Endothelial cell of umbilical vein (primary cell): ENCODE measurements around the gene FOXJ2. TPM values are rescaled to one million over a fixed set of nuclear protein-coding genes. Genes with fewer than 3 reads are reported as not detected.

Experiments used
- BruUV-seq: library from RNA; stranded (reverse); fragments of 400-500 nt; replicated peaks from 2 replicates; lab custom pipeline; 2021; lab: Mats Ljungman, UMichigan
- CTCF ChIA-PET: fragments of 300-600, 350-600 bp; sonication (Branson Sonifier 250); formaldehyde crosslinking; loops from one replicate; lab custom pipeline; 2021; ENCODE audit warnings: antibody characterized with exemption, inconsistent platforms; lab: Charles Lee
- POLR2A ChIA-PET: fragments of 300-600, 350-600 bp; sonication (Branson Sonifier 250); formaldehyde crosslinking; loops from one replicate; lab custom pipeline; 2021; ENCODE audit warnings: antibody characterized with exemption, inconsistent platforms; lab: Charles Lee
- DNase-seq: peaks from one replicate; pipeline ENCODE4 v3.0.0-alpha.2; 2011; ENCODE audit warnings: low read depth, low spot score
- FAIRE-seq: peaks from 2 replicates; lab custom pipeline; 2011; peaks lifted over from hg19 to GRCh38; lab: Jason Lieb, UNC
- H2AFZ ChIP-seq: 2 replicates; pipeline ENCODE4 v1.6.0; 2012; ENCODE audit warnings: low read depth, low read length, control low read depth, inconsistent platforms
- H3K27ac ChIP-seq: 2 replicates; pipeline ENCODE4 v1.5.1; 2011; ENCODE audit warnings: low read depth, mild to moderate bottlenecking, control low read depth, low read length, moderate library complexity; ENCODE audit not compliant: insufficient read depth
- H3K27me3 ChIP-seq, 2 experiments: 2 replicates each; pipeline versions ENCODE4 v1.6.0 to v1.6.1; 2011; ENCODE audit warnings: low read length in 2 of 2, mixed read lengths in 1 of 2; ENCODE audit not compliant: control insufficient read depth in 2 of 2, insufficient read depth in 2 of 2
- H3K36me3 ChIP-seq, 2 experiments: 2 replicates in 1 of 2; 3 replicates in 1 of 2; pipeline ENCODE4 v1.5.1; 2011; ENCODE audit warnings: low read length in 2 of 2, mild to moderate bottlenecking in 1 of 2, moderate library complexity in 1 of 2; ENCODE audit not compliant: control insufficient read depth in 2 of 2, insufficient read depth in 2 of 2; ENCODE audit errors: extremely low read depth in 1 of 2
- H3K4me1 ChIP-seq: 3 replicates; pipeline ENCODE4 v1.5.1; 2011; ENCODE audit warnings: mild to moderate bottlenecking, low read length; ENCODE audit not compliant: control insufficient read depth, insufficient read depth; ENCODE audit errors: extremely low read depth
- H3K4me2 ChIP-seq: 2 replicates; pipeline ENCODE4 v1.6.1; 2011; ENCODE audit warnings: low read length, control low read depth, mixed read lengths; ENCODE audit not compliant: insufficient read depth
- H3K4me3 ChIP-seq, 3 experiments: fragments of 200-600 bp in 1 of 3; sonication (generic), shearing (Covaris generic) in 1 of 3; replicated peaks in 1 of 3; 2 replicates each; pipeline ENCODE4 v1.5.1; 2011 to 2016; ENCODE audit warnings: control low read depth in 3 of 3, low read length in 3 of 3, mild to moderate bottlenecking in 2 of 3, inconsistent platforms in 1 of 3, low read depth in 1 of 3, moderate library complexity in 1 of 3; ENCODE audit not compliant: insufficient read depth in 1 of 3
- H3K79me2 ChIP-seq: 2 replicates; pipeline ENCODE4 v1.6.0; 2012; ENCODE audit warnings: low read length, inconsistent platforms; ENCODE audit not compliant: control insufficient read depth, insufficient read depth
- H3K9ac ChIP-seq: replicated peaks from 2 replicates; pipeline ENCODE3; 2011; ENCODE audit warnings: low read length, control low read depth; ENCODE audit not compliant: insufficient read depth; ENCODE audit errors: extremely low read depth
- H3K9me1 ChIP-seq: replicated peaks from 3 replicates; pipeline ENCODE4 v1.6.0; 2011; ENCODE audit warnings: mild to moderate bottlenecking, low read length; ENCODE audit not compliant: control insufficient read depth, insufficient read depth; ENCODE audit errors: extremely low read depth
- H3K9me3 ChIP-seq: replicated peaks from 2 replicates; pipeline ENCODE4 v1.5.1; 2012; ENCODE audit warnings: low read length, inconsistent platforms; ENCODE audit not compliant: control insufficient read depth, insufficient read depth
- H4K20me1 ChIP-seq: replicated peaks from 2 replicates; pipeline ENCODE3; 2011; ENCODE audit warnings: mild to moderate bottlenecking, low read length; ENCODE audit not compliant: control insufficient read depth, insufficient read depth; ENCODE audit errors: extremely low read depth
- CTCF ChIP-seq, 2 donors: IDR thresholded peaks; 1 replicate in 1 of 2; 2 replicates in 1 of 2; pipeline ENCODE4 v1.5.1; 2011; ENCODE audit warnings: low read length in 2 of 2, mild to moderate bottlenecking in 2 of 2, moderate library complexity in 2 of 2, control low read depth in 1 of 2, inconsistent platforms in 1 of 2, low read depth in 1 of 2; ENCODE audit not compliant: insufficient read depth in 1 of 2; ENCODE audit errors: extremely low read depth in 1 of 2
- GATA2 ChIP-seq: IDR thresholded peaks from 2 replicates; pipeline ENCODE4 v1.7.0; 2011; ENCODE audit warnings: low read depth, mild to moderate bottlenecking, moderate library complexity, mixed read lengths, low read length; ENCODE audit not compliant: insufficient read length, insufficient read depth
- JUN ChIP-seq: IDR thresholded peaks from 2 replicates; pipeline ENCODE4 v1.6.1; 2011; ENCODE audit warnings: borderline replicate concordance, low read depth; ENCODE audit not compliant: insufficient read length, insufficient read depth
- POLR2A ChIP-seq: IDR thresholded peaks from 2 replicates; pipeline ENCODE4 v1.6.1; 2012; ENCODE audit warnings: low read depth, mild to moderate bottlenecking, control low read depth, low read length
- POLR2AphosphoS5 ChIP-seq: IDR thresholded peaks from 2 replicates; pipeline ENCODE4 v1.6.1; 2012; ENCODE audit warnings: low read depth, mild to moderate bottlenecking, control low read depth, low read length, moderate library complexity; ENCODE audit not compliant: insufficient read depth
- dilution Hi-C: fragments of 300-500 bp; cut with MboI; formaldehyde crosslinking; loops from one replicate; pipeline ENCODE4 v1.15.0; 2019; ENCODE audit warnings: low sequenced_read_pairs; ENCODE audit not compliant: extremely low pct_ligation_motif_present
- intact Hi-C: fragments of 100-400 bp; cut with micrococcal nuclease; formaldehyde crosslinking; loops from one replicate; pipeline ENCODE4 v1.10.0; 2022
- polyA plus RNA-seq, 4 experiments: library from polyadenylated mRNA; depleted of rRNA in 3 of 4; stranded (reverse) in 3 of 4; unstranded in 1 of 4; fragments of >200 nt; gene quantifications; 2 replicates each; pipeline versions ENCODE4 v1.2.1 to v1.2.3, GENCODE V29; 2011 to 2012; ENCODE audit warnings: missing spikeins in 1 of 4
- total RNA-seq: library from RNA; stranded (reverse); gene quantifications from 2 replicates; pipeline ENCODE4 v1.2.3, GENCODE V29; 2021
- TF ChIP-seq, protein P1 (sequence below): IDR thresholded peaks from 2 replicates; pipeline ENCODE4 v1.6.1; 2011; ENCODE audit not compliant: insufficient read depth, insufficient read length

FOXJ2 gene
- total and polyA plus RNA-seq, 2 donors (not counting 3 experiments of a cell fraction or from before 2014, with no cell fraction given) = 6.2 to 13.9 TPM

DNA sequence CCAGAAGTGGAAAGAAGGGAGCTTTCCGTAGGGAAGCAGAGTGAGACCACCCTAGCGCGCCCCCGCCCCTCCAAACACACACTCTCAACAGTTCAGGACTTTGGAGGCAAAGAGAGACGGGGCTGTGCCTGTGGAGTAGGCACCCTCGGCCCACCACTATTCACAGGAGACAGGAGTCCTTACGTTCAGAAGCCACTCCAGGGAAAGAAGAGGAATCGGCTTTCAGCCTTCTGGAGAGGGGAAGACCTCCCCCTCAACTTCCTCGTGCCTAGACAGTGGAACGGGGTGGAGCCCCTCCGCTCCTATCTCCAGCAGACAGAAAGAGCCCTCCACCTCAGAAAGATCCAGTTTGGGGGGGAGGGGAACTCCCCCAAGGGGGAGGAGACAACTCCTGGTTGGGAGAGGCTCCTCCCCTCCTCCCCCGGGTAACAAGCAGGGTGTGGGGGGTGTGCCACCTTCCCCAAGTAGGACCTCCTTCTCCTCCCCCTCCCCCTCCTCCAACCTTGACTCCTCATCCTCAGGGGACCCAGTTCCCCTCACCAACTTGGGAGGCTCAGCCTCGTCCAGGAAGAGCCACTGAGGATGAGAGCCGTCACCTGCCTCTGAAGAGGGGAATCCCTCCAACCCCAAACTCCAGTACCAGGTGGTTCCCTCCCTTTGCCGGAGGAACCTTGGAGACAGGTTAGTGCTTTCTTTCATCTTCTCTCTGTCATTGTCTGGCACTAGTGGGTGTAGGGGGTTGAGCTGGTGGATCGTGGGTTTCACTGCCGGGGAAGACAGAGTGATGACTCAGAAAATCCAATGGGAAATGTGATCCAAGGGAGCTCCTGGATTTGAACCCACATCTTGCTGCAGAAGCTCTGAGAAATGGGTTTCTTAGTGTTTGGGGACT is 883 bp downstream of the FOXJ2 start:
- TF ChIP-seq JUN (peak; percentile 30), POLR2AphosphoS5 (no peak)

GRCh38 chr12:8034802-8035201 is 2.3 kb downstream of the FOXJ2 start:
- TF ChIP-seq POLR2AphosphoS5 (no peak), CTCF (IDR thresholded peaks at IDR 0.05; ENCODE audit: extremely low read depth in 1 of 2, insufficient read depth in 1 of 2, low read depth in 1 of 2, low read length in 2 of 2) (no peak), POLR2A (no peak), GATA2 (no peak)
- TF ChIP-seq, protein P1, sequence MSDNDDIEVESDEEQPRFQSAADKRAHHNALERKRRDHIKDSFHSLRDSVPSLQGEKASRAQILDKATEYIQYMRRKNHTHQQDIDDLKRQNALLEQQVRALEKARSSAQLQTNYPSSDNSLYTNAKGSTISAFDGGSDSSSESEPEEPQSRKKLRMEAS = no peak
- DNase-seq (peak; percentile 11), FAIRE-seq (peak; percentile 35)
- intact Hi-C loops = loop anchor here (1.0 to 2.0 kb wide), 2 partner anchors 9 to 32 kb away; partner anchors contain the start of gene C3AR1
- CTCF ChIA-PET = interaction anchor here (0.9 to 3.7 kb wide), 4 partner anchors 8 to 102 kb away, joined by 3 to 15 read pairs (median 10); no protein-coding TSS in a partner anchor
- H3K4me1 ChIP-seq = peaks cover 40% of the 10 kb centered on the region
- no peak overlapping the region for H3K9ac ChIP-seq
- no peaks in the 10 kb centered on the region for H3K9me1 ChIP-seq
- POLR2A ChIA-PET = no interaction called here
- dilution Hi-C loops = no loop called here
- no peaks in the 10 kb centered on the region for H4K20me1 ChIP-seq
- H2AFZ ChIP-seq = no peak overlapping the region
- H3K79me2 ChIP-seq = peaks cover 10% of the 10 kb centered on the region
- H3K27ac ChIP-seq = no peak overlapping the region
- H3K4me3 ChIP-seq = no peak overlapping the region
- BruUV-seq = no TSS peak
- H3K4me2 ChIP-seq = peak overlapping the region; percentile 75
- H3K9me3 ChIP-seq = no peaks in the 10 kb centered on the region
- no peaks in the 10 kb centered on the region for H3K36me3 ChIP-seq
- no peaks in the 10 kb centered on the region for H3K27me3 ChIP-seq

More for the DNA sequence above, 883 bp downstream of the FOXJ2 start:
- Histone ChIP-seq H3K9me3 (no peaks in the 10 kb centered on the region), H2AFZ (peak overlapping the region; percentile 89), H3K4me1 (peaks cover 37% of the 10 kb centered on the region), H3K36me3 (no peaks in the 10 kb centered on the region), H3K79me2 (peaks cover 10% of the 10 kb centered on the region), H3K4me3 (peak overlapping the region; percentile 72 to 96 (median 82)), H3K9me1 (no peaks in the 10 kb centered on the region), H4K20me1 (no peaks in the 10 kb centered on the region), H3K4me2 (peak overlapping the region; percentile 75), H3K9ac (peak overlapping the region; percentile 92), H3K27ac (peak overlapping the region; percentile 90), H3K27me3 (no peaks in the 10 kb centered on the region)
- no TSS peak for BruUV-seq
- DNase-seq (peak; percentile 54), FAIRE-seq (peak; percentile 35)
- CTCF ChIA-PET = interaction anchor here (2.1 to 3.7 kb wide), 3 partner anchors 12 to 100 kb away, joined by 7 to 15 read pairs (median 14); no protein-coding TSS in a partner anchor
- dilution Hi-C loops = no loop called here
- POLR2A ChIA-PET = no interaction called here
- intact Hi-C loops = loop anchor here (1.0 to 2.0 kb wide), 2 partner anchors 7 to 33 kb away; partner anchors contain the start of gene C3AR1
